ENCODE measurements around the gene CACNA1B. TPM values are rescaled to one million over a fixed set of nuclear protein-coding genes. Genes with fewer than 3 reads are reported as not detected.

CACNA1B gene
- total RNA-seq, 2 donors from 2014 or later = 3.6 to 7.9 TPM

DNA sequence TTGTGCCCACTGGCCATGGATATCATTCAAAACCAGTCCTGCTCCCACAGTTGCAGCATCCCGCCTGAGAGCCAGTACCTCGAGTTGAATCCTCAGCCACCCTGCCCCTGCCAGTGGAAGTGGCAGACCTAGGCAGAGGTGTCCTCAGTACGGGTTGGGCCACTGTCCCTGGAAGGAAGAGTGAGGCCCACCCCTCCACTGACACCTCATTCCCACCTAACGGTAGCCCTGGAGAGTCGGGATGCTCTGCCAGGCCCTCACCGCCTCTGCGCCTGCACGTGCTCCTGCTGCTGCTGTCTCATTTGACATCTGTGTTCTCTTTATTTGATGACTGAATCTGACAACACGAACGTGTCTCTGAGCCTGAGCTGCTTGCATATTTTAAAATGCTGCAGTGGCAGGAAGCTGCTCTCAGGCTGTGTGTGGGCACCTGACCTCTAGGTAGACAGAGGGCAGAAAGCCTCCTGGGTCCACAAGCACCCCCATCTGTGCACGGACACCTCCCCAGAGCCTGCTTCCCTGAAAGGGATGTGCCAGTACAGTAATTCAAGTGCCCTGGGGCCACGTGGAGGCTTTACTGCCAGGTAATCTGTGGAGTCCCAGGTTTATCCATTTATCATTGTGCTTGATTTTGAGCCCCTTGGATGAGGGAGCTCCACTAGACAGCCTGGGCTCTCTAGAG lies 194.7 kb downstream of the CACNA1B start:
- Histone ChIP-seq H3K27ac (ENCODE audit: low read depth, low read length) (no peak overlapping the region), H3K9ac (ENCODE audit: extremely low read depth, low read length, poor library complexity, severe bottlenecking) (no peak overlapping the region), H3K36me3 (ENCODE audit: control insufficient read depth, insufficient read depth, low read length) (no peaks in the 10 kb centered on the region), H3K27me3 (ENCODE audit: control insufficient read depth, insufficient read depth, low read length, poor library complexity, severe bottlenecking) (no peaks in the 10 kb centered on the region), H3K4me3 (ENCODE audit: low read length) (no peak overlapping the region), H3K4me1 (ENCODE audit: control insufficient read depth, insufficient read depth, low read length) (no peaks in the 10 kb centered on the region), H3K9me3 (ENCODE audit: control insufficient read depth, low read length) (peaks cover 11% of the 10 kb centered on the region)
- H3K4me3 Mint-ChIP-seq = no peak overlapping the region
- DNase-seq = peak; percentile 35
- WGBS, 2 experiments (ENCODE audit: insufficient coverage in 1 of 2, insufficient read length in 1 of 2) = 81 to 88% methylated on average over 9 to 12 of the region's 12 CpGs
- TF ChIP-seq, protein P1, sequence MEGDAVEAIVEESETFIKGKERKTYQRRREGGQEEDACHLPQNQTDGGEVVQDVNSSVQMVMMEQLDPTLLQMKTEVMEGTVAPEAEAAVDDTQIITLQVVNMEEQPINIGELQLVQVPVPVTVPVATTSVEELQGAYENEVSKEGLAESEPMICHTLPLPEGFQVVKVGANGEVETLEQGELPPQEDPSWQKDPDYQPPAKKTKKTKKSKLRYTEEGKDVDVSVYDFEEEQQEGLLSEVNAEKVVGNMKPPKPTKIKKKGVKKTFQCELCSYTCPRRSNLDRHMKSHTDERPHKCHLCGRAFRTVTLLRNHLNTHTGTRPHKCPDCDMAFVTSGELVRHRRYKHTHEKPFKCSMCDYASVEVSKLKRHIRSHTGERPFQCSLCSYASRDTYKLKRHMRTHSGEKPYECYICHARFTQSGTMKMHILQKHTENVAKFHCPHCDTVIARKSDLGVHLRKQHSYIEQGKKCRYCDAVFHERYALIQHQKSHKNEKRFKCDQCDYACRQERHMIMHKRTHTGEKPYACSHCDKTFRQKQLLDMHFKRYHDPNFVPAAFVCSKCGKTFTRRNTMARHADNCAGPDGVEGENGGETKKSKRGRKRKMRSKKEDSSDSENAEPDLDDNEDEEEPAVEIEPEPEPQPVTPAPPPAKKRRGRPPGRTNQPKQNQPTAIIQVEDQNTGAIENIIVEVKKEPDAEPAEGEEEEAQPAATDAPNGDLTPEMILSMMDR (conservative IDR thresholded peaks at IDR 0.05) = no peak
- peaks cover 11% of the 10 kb centered on the region for H3K4me1 Mint-ChIP-seq
- H3K36me3 Mint-ChIP-seq (ENCODE audit: low read depth) = peaks cover 11% of the 10 kb centered on the region
- H3K27ac Mint-ChIP-seq = no peak overlapping the region
- no peaks in the 10 kb centered on the region for H3K27me3 Mint-ChIP-seq (ENCODE audit: insufficient read depth)
- H3K9me3 Mint-ChIP-seq = no peaks in the 10 kb centered on the region

DNA sequence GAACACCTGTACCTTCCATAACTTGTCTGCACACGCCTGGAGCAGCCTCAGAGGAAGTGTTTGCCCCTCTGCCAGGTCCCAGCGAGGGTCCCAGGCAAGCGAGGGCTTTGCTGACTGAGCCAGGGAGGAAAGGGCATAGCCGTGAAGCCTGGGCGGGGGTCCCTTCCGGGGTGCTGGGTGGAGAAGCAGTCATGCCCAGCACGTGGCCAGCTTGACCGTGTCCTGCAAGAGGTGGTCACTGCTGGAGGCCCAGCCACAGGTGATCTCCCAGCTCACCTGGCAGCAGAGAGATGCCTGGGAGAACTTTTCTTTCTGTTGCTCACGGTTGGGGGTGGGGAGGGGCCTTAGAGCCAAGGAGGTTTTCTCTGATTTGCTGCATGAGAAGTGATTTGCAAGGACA lies 195.3 kb downstream of the CACNA1B start:
- WGBS, 2 experiments (ENCODE audit: insufficient coverage in 1 of 2, insufficient read length in 1 of 2) = 66 to 83% methylated on average over 5 to 9 of the region's 9 CpGs
- Histone ChIP-seq H3K9ac (ENCODE audit: extremely low read depth, low read length, poor library complexity, severe bottlenecking) (no peak overlapping the region), H3K4me3 (ENCODE audit: low read length) (no peak overlapping the region), H3K9me3 (ENCODE audit: control insufficient read depth, low read length) (peaks cover 14% of the 10 kb centered on the region), H3K27ac (ENCODE audit: low read depth, low read length) (no peak overlapping the region), H3K4me1 (ENCODE audit: control insufficient read depth, insufficient read depth, low read length) (no peaks in the 10 kb centered on the region), H3K27me3 (ENCODE audit: control insufficient read depth, insufficient read depth, low read length, poor library complexity, severe bottlenecking) (no peaks in the 10 kb centered on the region), H3K36me3 (ENCODE audit: control insufficient read depth, insufficient read depth, low read length) (no peaks in the 10 kb centered on the region)
- Mint-ChIP-seq H3K36me3 (ENCODE audit: low read depth) (peaks cover 15% of the 10 kb centered on the region), H3K4me1 (peaks cover 11% of the 10 kb centered on the region), H3K4me3 (no peak overlapping the region), H3K9me3 (no peaks in the 10 kb centered on the region), H3K27me3 (ENCODE audit: insufficient read depth) (no peaks in the 10 kb centered on the region), H3K27ac (no peak overlapping the region)
- TF ChIP-seq, protein P1 (conservative IDR thresholded peaks at IDR 0.05) = no peak
- peak; percentile 50 for DNase-seq

DNA sequence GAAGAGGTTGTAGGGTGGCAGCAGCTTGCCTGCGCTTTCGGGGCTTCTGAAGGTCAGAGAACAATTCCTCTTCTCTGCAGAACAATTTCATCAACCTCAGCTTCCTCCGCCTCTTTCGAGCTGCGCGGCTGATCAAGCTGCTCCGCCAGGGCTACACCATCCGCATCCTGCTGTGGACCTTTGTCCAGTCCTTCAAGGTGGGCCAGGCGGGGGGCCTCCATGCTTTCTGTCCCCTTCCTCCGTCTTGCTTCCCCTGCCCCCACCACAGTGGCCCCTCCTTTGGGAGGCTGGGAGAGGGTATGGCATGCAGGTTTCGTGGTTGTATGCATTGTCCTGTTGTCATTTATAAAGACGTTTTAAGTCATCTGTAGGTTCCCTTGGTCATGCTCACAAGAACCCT lies 195.8 kb downstream of the CACNA1B start:
- Histone ChIP-seq H3K27me3 (ENCODE audit: control insufficient read depth, insufficient read depth, low read length, poor library complexity, severe bottlenecking) (no peaks in the 10 kb centered on the region), H3K27ac (ENCODE audit: low read depth, low read length) (no peak overlapping the region), H3K4me3 (ENCODE audit: low read length) (no peak overlapping the region), H3K4me1 (ENCODE audit: control insufficient read depth, insufficient read depth, low read length) (no peaks in the 10 kb centered on the region), H3K9ac (ENCODE audit: extremely low read depth, low read length, poor library complexity, severe bottlenecking) (no peak overlapping the region), H3K36me3 (ENCODE audit: control insufficient read depth, insufficient read depth, low read length) (no peaks in the 10 kb centered on the region), H3K9me3 (ENCODE audit: control insufficient read depth, low read length) (peaks cover 18% of the 10 kb centered on the region)
- 86 to 87% methylated on average over 7 to 12 of the region's 12 CpGs for WGBS, 2 experiments (ENCODE audit: insufficient coverage in 1 of 2, insufficient read length in 1 of 2)
- Mint-ChIP-seq H3K9me3 (no peaks in the 10 kb centered on the region), H3K4me3 (no peak overlapping the region), H3K27me3 (ENCODE audit: insufficient read depth) (no peaks in the 10 kb centered on the region), H3K36me3 (ENCODE audit: low read depth) (peaks cover 19% of the 10 kb centered on the region), H3K27ac (no peak overlapping the region), H3K4me1 (peaks cover 11% of the 10 kb centered on the region)
- TF ChIP-seq, protein P1 (conservative IDR thresholded peaks at IDR 0.05) = no peak
- DNase-seq = peak; percentile 19

All from endodermal cell (in vitro differentiated cells).